Superior temporal gyrus (tissue), 1 donor: ENCODE data around the gene SLIT3.
A peak's percentile ranks its signal among the peaks of the same experiment; 100 is the strongest.
"Not testable (repeated sequence)": the region's sequence is repeated elsewhere in the genome, so short reads cannot be mapped to it uniquely, and the experiment has no call there.

Experiments
- DNase-seq: peaks from one replicate; pipeline ENCODE4 v3.0.0-alpha.2; 2016; ENCODE audit errors: extremely low spot score

SLIT3 gene

GRCh38 chr5:169142264-169142970, 158.5 kb downstream of the SLIT3 start:
- DNase-seq, result no peak

- DNase-seq, result not testable (repeated sequence)
Observed at GRCh38 chr5:169140215-169140614, 160.7 kb downstream of the SLIT3 start.

GRCh38 chr5:169139480-169140050, 161.4 kb downstream of the SLIT3 start:
- no peak for DNase-seq

DNA sequence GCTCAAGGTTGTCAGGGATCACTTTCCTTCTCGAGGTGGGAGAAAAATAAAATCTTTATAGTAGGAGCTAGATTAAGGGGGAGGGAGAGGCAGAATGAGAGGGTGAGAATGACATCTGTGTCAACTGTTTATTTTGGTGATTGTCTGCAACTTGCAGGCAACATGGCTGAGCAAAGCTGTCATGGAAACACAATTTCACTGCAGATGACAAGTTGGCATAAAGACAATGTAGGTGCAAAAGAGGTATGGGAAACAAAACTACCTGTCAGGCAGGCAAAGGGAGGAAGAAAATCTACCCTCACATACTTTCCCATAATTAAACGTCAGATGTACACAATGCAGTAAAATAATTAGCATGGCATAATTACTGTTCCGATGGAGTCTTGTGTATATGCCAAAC, 167.4 kb downstream of the SLIT3 start:
- DNase-seq, result no peak

- DNase-seq, result no peak
Observed at GRCh38 chr5:169132302-169132660, 168.7 kb downstream of the SLIT3 start.

GRCh38 chr5:169131616-169132301, 169.2 kb downstream of the SLIT3 start:
- DNase-seq, result no peak

GRCh38 chr5:169128679-169129078, 172.3 kb downstream of the SLIT3 start:
- no peak for DNase-seq

- no peak for DNase-seq
Observed at GRCh38 chr5:169127431-169127830, 173.5 kb downstream of the SLIT3 start.

GRCh38 chr5:169126481-169127021, 174.4 kb downstream of the SLIT3 start:
- DNase-seq, result no peak

- DNase-seq, result no peak
Observed at GRCh38 chr5:169125571-169125970, 175.4 kb downstream of the SLIT3 start.

DNA sequence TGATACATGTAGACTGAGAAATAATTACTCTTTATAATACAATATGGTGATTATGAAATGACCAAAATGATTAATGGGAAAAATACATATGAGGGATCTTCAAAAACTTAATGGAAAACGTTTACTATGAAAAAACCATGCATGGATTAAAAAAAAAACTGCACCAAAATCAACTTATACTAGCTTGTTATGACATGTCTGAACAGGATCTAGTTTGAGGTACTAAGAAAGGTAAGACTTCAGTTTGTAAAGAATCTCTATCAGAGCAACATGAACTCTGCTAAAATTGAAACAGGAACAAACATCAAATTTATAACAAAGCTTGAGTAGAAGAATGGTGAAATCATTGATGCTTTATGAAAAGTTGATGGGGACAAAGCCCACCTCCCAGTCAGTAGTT, 178.0 kb downstream of the SLIT3 start:
- no peak for DNase-seq

DNA sequence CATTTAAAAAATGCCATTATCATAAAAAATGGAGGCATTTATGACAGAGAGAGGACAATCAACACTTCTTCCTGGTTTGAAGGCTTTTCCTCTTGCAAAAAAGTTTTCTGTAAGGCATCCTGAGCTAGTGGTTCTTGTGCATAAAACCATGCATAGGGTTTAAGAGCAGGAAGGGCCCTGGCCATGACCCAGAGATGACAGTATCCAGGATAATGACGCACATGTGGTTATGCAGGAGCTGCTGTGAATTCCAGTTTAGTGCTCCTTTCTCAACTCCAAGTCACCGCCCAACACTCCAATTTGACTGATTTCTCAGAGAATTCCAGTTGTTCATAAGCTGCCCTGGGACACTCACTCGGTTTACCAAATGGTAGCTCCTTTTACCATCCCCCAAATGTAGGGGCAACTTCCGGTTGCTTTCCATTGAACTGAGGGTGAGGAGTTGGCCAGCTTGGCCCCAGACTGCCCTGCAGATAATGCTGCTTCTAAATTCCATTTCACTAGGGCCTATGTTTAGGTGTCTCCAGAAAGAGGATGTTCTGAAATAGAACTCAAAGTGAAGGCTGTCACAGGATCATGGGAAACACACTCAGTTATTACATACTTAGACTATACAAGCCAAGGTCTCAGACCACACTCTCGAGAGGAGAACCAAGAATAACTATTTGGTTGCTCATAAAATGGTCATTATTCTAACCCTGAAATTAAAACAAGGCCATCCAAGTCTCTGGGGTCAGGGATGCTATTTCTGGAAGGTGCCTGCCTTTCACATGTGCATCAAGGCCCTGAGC, 179.1 kb downstream of the SLIT3 start:
- no peak for DNase-seq

DNA sequence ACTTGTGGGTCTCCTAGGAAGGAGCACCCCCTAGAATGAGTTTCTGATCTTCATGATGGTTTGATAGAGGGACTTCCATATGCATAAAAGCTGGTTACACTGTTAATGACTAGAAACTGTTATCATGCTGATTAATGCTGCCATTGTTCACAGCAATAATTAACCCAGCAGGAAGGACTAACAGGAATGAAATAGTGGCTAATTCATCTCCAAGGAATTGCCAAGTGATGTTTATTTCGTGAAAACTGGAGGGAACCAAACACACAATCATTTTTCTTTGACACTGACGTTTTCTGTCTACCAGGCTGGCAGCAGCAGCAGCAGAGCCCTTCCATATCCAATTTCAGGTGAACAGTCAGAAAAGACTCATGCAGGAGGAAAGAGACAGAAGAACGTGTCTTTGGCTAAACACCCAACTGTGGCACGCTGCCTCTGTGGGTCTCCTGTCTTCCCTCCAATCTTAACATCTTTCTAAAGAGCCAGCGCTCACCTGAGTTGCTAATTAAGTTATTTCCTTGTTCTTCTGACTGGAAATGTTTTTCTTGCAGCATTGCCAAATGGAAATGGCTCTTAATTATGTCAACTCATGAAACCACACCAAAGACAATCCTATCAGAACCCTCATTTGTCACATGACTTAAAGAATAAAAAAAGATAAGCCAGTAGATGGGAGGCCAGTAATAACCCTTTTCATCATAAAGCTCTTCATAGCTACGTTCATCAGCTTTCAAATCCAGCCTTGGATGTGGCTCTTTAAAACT, 181.5 kb downstream of the SLIT3 start:
- DNase-seq, result no peak

DNA sequence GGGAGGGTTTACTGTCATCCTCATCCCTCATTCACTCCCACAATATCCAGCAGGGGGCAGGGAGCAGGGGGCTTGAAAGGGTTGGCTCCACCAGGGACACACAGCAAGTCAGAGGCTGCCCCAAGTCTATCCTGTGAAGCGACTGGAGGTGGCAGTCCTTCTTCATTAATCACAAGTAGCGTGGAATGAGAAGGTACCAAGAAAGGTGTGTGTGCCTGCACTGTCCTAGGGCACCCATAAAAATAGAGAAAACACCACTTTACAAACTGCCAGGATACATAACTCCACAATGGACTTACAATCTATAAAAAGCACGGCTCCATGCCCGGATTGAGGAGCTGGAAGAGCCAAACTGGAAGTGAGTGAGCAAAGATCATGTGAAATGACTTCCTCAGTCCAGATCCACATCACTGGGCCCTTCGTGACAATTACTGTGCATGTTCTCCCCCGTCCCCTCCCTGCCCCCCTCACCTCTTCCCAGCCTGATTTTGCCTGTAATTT, 183.9 kb downstream of the SLIT3 start:
- no peak for DNase-seq

GRCh38 chr5:169115461-169116124, 185.3 kb downstream of the SLIT3 start:
- no peak for DNase-seq

GRCh38 chr5:169114466-169115065, 186.4 kb downstream of the SLIT3 start:
- no peak for DNase-seq

- peak; percentile 60 for DNase-seq
Observed at GRCh38 chr5:169112016-169112415, 188.9 kb downstream of the SLIT3 start.

DNA sequence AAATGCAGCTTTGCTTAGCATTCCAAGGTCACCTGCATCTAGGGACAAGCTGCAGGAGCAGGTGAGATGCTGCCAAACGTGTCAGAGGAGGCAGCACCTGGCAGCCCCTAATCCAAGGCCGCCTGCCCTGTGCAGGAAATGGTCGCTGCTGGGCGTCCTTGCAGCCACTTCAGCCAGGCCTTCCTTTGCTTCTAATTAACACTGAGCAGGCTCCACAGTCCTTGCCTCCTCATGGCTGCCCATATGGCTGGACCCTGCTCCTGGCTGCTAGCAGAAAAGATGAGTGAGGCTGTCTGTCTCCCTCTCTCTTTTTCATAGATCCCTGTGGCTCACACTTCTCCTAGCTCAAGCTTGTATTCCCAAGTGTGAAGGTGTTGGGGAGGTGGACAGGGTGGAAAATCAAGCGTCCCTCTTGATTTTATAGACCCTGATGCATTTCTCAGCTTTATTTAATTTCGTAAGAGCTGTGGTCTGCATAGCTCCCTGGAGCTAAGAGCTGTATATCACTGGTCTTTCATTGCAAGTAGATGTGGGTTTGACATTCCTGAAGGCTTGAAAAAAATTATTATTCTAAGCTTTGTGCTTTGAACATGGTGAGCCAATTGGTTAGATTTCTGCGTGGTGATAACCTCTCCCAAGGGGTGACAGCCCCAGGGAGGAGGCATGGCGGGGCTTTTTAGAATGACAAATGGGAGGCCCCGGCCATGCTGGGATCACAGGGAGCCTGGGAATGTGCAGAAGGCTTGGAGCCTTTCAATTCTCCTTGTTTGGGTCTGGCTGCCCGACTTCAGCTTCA, 193.8 kb downstream of the SLIT3 start:
- no peak for DNase-seq

- DNase-seq, result not testable (repeated sequence)
Observed at GRCh38 chr5:169105582-169105981, 195.4 kb downstream of the SLIT3 start.
